GM18508 (cell line): ENCODE data around the gene ATRAID.

ENCODE experiments used
- ATAC-seq: cut with Tn5 transposase; IDR thresholded peaks from one replicate; pipeline ENCODE4 v1.9.1; 2021; ENCODE audit warnings: moderate number of reproducible peaks; ENCODE audit not compliant: insufficient read depth, unreplicated experiment

The ATRAID gene

DNA sequence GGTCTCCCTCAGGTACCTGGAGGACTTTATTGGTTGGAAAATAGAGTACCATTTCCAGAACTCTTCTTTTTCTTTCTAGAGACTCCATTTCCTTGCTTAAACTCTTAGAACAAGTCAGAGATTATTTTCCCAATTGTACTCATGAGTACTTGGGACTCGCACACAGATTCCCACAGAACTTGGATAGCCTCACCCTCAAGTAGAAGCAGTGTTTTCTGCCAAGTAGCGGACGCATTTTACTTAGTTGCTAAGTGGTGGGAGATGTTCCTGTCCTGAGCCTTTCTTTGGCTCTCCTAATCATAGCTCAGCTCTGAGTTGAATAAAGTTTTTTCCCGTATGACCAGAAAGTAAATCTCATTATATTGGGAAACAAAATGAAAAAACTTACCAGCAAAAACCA is 33.8 kb downstream of the ATRAID start:
- no peak for ATAC-seq

DNA sequence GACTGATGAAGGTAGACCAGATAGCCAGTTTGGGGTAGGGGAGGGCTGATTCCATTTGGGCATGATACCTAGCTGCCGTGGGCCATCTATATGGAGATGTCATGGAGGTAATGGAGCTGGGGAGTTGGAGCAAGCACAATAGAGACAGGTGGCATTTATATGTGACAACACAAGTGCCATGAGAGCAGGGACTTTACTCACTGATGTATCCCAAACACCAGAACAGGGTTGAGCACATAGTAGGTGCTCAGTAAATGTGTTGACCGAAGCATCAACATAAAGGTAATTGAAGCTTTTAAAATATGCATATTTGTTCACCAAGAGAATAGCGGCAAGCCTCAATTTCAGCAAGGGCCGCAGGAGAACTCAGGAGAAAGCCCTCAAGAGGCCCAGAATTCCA is 36.1 kb downstream of the ATRAID start:
- no peak for ATAC-seq

DNA sequence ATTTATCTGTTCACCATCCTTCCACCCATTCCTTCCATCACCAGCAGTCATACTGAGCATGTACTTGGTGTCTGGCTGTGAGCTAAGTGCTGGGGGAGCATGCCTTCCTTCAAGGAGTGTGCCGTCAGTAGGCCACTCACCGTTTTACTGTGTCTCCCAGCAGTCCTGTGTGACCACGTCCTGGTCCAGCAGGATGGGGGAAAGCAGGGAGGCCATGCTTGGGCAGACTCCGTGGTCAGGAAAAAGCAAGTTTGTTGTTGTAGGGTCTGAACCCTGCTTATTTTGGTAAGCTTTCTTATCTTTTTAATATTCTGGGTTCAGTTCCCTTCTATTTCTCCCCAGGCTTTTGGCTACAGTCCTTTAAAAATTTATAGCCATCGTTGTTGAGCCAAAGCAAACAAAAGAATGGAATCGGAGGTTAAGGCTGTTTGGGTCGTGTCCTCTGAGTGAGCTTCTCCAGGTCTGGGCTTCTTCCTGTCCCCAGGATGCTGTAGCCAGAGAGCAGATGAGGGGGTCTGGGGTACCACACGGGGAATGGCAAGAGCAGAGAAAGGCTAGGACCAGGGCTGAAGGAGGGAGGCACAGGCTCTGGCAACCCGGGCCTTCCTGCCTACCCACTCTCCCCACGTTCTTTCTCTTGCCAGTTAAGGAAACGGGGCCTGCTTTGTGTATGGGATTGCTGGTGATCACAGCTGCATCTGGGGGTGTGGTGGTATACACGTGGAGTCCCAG is 37.5 kb downstream of the ATRAID start:
- no peak for ATAC-seq

DNA sequence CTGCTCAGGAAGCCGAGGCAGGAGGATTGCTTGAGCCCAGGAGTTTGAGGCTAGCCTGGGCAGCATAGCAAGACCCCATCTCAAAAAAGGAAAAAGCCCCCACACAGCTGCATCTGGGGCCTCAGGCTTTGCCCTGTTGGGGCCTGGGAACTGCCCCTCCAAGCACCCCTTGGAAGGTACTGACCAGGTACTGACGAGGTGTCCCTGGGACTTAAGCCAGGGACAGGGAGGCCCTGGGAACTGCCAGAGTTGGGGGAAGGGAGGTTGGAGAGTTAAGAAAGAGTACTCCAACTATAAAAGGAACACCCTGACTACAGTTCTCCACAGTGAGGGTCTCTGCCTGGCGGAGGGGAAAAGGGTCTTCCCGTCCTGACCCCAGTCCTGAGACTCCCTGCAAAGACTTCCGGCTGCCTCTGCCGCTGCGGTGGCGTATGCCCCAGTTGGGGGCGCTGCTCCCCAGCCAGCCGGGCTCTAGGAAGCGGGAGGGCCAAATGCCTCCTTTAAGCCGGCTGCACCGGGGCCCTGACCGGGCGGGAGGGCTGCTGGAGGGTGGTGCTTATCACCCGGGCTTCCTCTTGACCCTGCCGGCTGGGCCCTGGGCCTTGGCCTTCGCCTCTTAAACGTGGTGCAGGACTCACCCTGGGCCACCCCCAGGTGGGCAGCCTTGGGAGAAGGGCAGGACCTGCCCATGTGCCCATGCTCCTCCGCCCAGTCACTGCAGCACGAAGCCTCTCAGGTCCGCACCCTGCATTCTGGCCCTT is 38.2 kb downstream of the ATRAID start:
- ATAC-seq, result no peak

DNA sequence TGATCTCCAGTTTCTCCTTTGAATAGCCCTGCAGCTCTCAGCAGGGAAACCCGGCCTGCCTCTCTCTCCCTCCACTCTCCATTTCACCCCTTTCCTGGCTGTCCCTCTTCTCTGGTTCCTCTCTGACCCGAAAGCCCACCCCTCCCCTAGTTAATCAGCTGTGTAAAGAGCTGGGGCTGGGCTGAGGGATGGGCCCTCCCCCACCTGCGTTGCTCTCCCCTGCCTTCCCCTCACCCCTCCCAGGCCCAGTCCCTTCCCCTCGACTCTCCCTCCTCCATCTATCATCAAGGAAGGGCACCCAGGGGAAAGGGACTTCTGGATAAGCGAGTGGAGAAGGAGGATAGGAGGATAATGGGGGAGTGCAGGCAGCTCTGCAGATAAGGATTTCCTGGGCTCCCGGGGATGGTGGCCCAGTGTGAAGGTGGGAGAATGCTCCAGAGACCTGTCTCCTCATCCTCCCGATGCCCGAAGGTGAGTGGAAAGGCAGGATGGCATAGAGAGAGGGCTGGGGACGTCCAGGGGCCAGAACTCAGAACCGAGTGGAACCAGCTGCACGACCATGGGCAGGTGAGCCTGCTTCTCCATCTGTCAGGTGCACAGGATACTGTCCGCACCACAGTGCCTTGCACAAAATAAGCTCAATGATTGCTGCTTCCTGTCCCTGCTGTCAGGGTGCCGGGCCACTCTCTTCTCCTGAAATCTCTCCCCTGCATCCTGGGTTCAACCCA is 39.0 kb downstream of the ATRAID start:
- no peak for ATAC-seq

DNA sequence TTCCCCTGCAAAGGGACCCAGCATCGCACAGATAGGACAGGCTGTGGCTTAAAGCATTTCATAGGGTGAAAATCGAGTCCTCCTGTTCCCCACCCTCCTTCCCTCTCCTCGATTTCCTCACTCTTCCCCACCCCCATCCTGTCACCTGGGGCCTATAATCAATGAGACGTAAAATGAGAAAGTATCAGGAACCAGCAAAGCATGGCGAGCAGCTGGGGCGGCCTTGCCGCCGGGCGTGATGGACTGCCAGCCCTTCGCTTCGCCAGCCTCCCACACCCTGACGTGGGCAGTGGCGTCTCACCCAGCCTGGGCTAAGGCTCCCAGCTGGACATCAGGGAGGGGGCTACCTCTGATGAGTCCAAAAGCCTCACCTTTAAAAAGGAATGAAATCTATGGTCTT is 39.9 kb downstream of the ATRAID start:
- ATAC-seq, result no peak

DNA sequence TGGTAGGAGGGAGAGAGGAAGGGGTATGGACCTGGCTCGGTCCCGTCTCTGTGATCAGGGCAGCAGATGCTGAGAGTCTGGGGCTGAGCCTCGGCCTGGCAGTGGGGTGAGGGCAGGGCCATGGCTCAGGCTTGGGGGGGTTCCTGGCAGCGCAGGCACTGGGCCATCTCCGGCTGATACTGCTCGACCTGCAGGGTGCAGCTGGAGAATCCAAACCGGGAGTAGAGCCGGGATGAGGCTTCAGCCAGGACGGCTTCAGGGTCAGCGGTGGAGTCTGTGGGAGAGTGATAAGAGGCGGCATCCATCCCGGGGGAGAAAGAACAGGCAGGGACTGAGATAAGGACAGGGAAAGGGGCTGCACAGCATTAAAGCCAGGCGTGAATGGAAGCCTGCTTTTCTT is 43.3 kb downstream of the ATRAID start:
- ATAC-seq, result no peak

DNA sequence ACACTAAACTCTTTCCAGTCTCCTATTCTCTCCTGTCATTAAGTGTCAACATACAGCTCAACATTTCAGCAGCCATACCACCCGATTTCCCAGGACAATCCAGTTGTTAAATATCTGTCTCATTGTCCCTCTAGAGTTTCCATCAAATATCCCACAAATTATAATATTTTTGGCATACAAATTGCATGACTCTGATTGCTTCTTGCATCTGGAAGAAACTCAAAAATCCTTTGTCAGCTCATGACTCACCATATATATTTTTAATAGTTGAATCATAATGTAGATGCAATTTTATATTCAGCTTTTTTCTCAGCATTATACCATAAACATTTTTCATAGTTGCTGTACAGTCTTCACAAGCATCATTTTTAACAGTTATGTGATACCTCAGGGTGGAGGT is 43.8 kb downstream of the ATRAID start:
- no peak for ATAC-seq

DNA sequence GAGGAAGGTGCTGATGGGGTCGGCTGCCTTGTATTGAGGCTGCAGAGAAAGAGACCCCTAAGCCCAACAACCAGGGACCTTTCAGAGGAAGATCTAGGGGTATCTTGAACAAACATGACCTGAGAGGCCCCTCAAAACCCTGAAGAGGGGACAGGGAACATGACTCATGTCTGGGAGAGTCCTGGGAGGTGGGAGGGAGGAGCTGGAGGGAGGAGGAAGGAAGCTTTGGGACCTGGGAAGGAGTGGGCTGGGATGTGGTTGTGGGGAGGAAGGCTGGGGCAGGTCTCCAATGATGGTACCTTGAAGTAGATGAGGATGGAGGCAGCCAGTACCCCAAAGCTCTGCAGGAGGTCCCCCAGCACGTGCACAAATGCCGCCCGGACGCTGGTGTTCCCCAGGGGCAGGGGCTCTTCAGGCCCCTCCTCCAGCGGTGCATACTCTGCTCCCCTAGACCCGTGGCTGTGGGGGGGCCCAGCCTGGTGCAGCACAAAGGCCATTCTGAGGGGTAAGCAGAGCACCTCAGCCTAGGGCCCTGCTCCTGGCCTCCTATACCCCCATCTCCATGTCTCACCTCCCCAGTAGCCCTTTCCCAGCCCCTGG is 45.1 kb downstream of the ATRAID start:
- no peak for ATAC-seq

DNA sequence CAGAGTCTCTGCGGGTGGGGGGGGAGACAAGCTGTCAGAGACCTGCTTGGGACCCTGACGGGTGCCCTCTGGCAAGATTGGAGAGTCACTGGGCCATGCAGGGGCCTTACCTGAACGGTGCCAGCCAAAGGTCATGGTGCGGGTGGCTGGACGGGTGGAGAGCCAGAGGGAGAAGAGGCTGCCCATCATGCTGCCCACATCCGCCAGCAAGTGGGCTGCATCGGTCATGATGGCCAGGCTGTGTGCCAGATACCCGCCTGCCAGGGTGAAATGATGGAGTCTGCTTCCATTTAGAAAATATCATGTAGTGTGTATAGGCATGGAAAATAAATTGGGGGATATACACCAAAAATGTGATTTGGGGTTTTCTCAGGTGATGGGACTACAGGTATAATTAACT is 46.2 kb downstream of the ATRAID start:
- no peak for ATAC-seq

DNA sequence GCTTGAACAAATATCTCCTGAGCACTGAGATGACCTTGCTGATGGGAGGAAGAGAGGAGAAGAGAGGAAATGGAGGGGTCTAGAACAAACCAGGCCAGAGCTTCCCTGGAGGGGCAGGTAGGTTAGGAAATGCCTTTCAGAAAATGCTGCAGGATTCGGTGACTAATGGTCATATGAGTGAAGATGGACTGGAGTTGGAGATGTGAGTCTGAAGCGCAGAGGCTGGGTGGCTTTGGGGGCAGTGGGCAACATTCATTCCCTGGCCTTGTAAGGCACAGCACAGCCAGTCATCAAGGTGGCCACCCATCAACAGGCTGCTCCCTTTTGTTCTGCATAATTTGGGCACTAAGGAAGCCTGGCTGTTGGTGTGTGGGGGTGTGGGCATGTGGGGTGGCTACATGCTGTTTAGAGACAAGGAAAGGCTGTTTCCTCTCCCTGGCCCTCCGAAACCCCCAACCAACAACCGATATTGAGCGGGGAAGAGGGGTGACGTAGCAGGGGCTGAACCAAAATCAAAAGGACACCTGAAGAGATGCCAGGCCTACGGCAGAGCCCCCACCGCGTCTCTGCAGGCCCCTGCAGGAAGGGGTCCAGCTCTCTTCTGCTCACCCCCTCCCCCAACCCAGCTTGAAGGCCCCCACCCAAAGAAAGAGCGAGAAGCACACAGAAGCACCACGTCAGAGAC is 49.5 kb downstream of the ATRAID start:
- no peak for ATAC-seq

DNA sequence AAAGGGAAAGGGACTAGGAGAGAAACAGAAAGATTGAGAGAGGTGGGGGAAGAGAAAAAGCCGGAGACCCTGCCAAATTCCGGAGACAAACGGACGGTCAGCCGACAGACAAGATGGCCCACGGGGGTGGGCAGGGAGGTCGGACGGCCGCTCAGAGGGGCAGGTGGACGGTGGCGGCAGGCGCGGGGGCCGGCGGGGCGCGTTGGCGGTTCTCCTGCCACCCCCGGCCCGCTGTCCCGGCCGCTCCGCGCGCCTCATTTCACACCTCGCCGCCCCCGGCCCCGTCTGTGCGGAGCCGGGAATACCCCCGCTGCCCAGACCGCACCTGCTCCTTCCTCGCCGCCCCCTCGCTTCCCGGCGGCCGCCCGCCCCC is 50.1 kb downstream of the ATRAID start:
- no peak for ATAC-seq

DNA sequence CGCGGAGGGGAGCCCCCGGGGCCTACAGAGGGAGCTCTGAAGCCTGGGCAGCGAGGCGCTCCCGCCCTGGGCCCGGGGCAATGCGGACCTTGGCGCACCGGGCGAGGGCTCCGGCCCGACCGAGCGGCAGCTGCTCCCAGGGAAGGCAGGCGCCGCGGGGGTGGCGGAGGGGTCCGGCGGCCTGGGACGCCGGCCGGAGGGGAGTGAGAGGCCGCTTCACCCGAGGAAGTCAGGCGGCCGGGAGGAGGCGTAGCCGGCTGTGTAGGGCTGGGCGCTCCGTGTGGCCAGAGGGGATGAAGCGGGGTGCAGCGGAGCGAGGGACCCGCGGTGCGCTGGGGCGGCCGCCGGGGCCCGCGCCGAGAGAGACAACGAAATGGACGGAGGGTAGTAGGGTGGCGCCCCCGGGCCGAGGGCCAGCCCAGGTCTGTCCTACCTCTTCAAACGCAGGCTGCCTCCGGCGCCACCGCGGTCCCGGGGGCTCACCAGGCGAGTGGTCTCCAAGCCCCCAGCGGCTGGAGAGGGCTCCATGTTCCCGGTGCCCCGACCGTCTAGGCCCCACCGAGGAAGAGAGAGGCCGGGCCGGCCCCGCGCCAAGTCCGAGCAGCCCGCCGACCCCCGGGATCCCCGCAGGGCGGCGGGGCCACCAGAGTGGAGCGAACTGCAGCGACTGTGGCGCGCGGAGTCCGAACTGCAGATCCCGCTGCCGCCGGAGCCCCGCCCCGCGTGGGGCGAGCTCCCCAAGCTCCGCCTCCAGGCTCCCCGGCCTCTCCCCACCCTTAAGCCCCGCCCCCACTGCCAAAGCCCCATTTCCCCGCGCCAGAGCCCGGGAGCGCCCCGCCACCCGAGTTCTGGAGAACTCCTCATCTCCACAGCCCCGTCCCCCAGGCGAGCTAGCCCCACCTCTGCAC is 50.8 kb downstream of the ATRAID start, which contains the start of gene SLC30A3:
TSS of gene SLC30A3 (minus strand) at position 669 of the 908 bp plus-strand sequence. CDS start at position 528, 141 bp downstream.
- no peak for ATAC-seq

DNA sequence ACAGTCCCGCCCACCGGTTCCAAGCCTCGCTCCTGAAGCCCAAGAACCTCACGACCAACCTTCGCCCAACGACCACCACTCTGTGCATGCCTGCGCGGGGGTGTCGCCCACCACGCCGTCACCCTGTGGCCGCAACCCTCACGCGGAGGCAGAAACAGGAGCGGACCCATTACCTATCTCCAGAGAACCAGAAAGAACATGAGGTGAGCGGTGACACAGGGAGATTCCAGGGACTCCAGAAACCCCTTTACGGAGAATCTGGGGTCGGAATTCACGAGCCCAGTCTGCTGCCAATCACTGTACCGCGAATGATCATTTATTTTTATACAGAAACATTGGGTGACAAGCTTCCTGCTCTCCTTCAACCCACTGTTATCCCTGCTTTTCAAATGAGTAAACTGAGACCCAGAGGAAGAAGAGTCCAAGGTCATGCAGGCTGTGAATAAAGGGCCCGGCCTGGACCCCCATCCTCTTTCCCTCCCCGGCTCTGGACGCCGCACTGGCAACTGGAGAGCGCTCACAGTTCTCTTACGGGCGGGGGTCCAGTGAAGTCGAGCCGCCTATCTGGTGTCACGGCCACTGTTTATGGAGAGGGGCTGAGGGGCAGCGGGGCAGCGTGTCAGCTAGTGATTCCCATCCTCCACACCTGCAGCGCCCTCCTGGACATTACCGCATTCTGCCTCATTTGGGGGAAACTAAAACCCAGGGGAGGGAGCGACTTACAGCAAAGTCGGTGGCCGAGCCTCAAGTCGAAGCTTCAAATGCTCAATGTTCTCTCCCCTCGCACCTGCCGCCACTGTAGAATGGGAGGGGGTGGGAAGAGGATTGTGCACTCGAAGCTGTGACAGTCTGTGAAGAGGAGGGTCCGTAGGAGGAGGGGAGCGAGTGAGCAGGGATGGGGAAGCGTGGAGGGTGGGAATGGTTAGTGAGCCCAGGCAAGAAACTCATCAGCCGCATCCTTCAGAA is 51.7 kb downstream of the ATRAID start:
- ATAC-seq, result no peak

DNA sequence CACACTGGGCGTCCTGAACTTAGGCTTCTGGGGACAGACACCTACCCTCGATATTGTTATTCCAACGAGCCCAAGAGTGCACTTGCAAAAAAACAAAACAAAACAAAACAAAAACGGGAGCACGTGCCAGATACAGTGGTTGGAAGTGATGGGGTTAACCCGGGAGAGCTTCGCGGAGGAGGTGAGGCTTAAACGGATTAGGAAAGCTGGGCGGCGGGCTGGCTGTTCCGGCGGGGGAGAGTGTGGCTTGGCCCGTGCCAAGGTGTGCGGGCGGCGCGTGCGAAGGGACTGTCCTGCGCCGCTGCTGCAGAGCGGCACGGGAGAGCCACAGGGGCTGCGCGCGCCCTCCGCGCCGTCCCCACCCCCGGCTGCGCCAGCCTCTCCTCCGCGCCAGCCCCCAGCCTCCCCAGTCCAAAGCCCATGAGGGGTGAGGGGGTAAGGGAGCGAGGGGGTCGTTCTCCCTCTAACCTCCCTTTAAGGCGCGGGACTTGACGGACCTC is 52.5 kb downstream of the ATRAID start:
- no peak for ATAC-seq

DNA sequence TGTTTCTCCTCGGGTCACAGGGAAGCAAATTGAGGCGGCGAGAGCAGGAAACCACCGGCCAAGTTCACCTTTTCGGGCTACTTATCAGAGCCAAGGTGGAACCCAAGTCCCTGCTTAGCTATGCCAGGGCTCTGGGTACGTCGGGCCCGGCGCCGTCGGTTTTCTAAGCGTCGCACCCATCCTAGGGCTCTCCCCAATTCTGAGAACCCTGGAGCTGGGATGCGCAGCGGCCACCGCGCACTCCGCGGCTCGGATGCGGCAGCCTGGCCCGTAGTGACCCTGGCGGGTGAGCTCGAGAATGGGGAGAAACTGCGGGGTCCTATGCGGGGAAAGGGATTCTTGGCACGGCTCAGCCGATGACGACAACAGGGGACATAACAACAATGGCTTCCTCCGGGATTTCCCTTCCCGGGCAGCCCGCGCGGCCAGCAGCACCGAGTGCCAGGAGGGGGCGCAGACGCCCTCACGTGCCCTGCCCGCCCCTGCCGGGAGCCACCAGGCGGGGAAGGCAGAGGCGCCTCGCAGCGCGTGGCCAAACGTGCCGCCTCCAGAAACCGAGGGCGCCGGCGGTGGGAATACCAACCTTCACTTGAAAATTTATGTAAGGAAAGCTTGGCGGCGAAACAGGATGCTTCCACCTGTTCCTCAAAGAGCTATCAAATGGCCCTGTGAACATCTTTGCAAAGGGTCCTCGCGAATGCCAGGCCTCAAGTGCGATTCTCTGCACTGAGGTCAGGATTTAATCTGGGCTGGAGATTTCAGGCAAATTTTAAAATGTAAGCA is 53.1 kb downstream of the ATRAID start:
- ATAC-seq, result no peak

DNA sequence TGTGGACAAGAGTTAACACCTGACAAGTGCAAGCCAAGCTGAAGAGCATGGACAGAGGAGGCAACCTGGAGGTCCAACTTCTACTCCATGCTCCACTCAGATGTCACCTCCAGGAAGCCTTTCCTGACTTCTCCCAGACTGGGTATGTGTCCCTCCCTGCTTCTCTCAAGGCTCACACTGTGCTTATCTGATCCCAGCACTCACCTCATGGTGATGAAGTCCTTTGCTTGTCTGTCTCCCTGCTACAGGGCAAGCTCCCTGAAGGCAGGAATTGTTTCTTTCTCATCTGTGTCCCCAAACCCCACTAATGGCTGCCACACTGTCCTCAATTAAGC is 53.7 kb downstream of the ATRAID start:
- no peak for ATAC-seq
